ENCODE results near the gene EIF4EBP2. TPM values are rescaled to one million over a fixed set of nuclear protein-coding genes. Genes with fewer than 3 reads are reported as not detected.

The EIF4EBP2 gene
- total RNA-seq, 1 experiment from 2014 or later, result 36.7 TPM

- Histone ChIP-seq H3K9me3 (ENCODE audit: control insufficient read depth in 1 of 2, insufficient read depth in 1 of 2, low read depth in 1 of 2, low read length in 2 of 2) (no peaks in the 10 kb centered on the region), H3K27me3 (ENCODE audit: insufficient read depth, low read length) (no peaks in the 10 kb centered on the region), H2AFZ (ENCODE audit: low read depth, low read length, poor library complexity, severe bottlenecking) (no peak within 1 kb of the TSS), H3K9ac (ENCODE audit: low read length) (no peak within 1 kb of the TSS), H3K79me2 (ENCODE audit: insufficient read depth, low read length) (no peaks in the 10 kb centered on the region), H3K4me3 (replicated peaks in 1 of 2; ENCODE audit: low read depth in 1 of 2, low read length in 2 of 2) (no peak within 1 kb of the TSS), H3K36me3 (ENCODE audit: control insufficient read depth in 1 of 2, insufficient read depth in 2 of 2, low read length in 2 of 2) (no peaks in the 10 kb centered on the region), H3K9me2 (ENCODE audit: insufficient read depth) (no peaks in the 10 kb centered on the region), H3K4me2 (ENCODE audit: low read length) (no peak within 1 kb of the TSS), H3K27ac (ENCODE audit: low read depth, low read length) (no peak within 1 kb of the TSS), H4K20me1 (ENCODE audit: insufficient read depth) (no peaks in the 10 kb centered on the region), H3K4me1 (ENCODE audit: control insufficient read depth in 1 of 2, insufficient read depth in 2 of 2, low read length in 2 of 2) (peaks cover 0 to 6% of the 10 kb centered on the region in 2 experiments; a peak in 1 of 4 replicates)
- ChIA-PET RAD21 (ENCODE audit: low non-redundant PET in 1 of 2, low total read pairs in 2 of 2, uncharacterized antibody in 2 of 2, unreplicated experiment in 2 of 2) (no interaction called here), CTCF (no interaction called here), POLR2A (no interaction called here)
- no TSS peak for BruUV-seq (replicated peaks)
- no peak for DNase-seq (ENCODE audit: low read depth, low spot score)
- ATAC-seq, result no peak
- intact Hi-C loops (cut with micrococcal nuclease), result no loop called here
- TF ChIP-seq TCF7L2 (IDR thresholded peaks at IDR 0.05; ENCODE audit: borderline replicate concordance, extremely low read depth, insufficient read depth, insufficient read length), result no peak
These were observed 37.4 kb downstream of the EIF4EBP2 start, which contains the start of gene NODAL for GRCh38 chr10:70441161-70441894. NODAL (minus strand) TSS chr10:70441681; CDS start chr10:70441667, 14 bp downstream.

- H3K9me2 ChIP-seq (ENCODE audit: insufficient read depth), result no peaks in the 10 kb centered on the region
- no peak overlapping the region for H3K4me3 ChIP-seq (replicated peaks in 1 of 2; ENCODE audit: low read depth in 1 of 2, low read length in 2 of 2)
- POLR2A ChIA-PET, result no interaction called here
- no peaks in the 10 kb centered on the region for H3K36me3 ChIP-seq (ENCODE audit: control insufficient read depth in 1 of 2, insufficient read depth in 2 of 2, low read length in 2 of 2)
- RAD21 ChIA-PET (ENCODE audit: low non-redundant PET in 1 of 2, low total read pairs in 2 of 2, uncharacterized antibody in 2 of 2, unreplicated experiment in 2 of 2), result no interaction called here
- no peak overlapping the region for H3K9ac ChIP-seq (ENCODE audit: low read length)
- no peaks in the 10 kb centered on the region for H4K20me1 ChIP-seq (ENCODE audit: insufficient read depth)
- CTCF ChIA-PET, result no interaction called here
- H3K4me2 ChIP-seq (ENCODE audit: low read length), result no peak overlapping the region
- ATAC-seq (no peak), DNase-seq (ENCODE audit: low read depth, low spot score) (no peak)
- H3K27ac ChIP-seq (ENCODE audit: low read depth, low read length), result no peak overlapping the region
- BruUV-seq (replicated peaks), result no TSS peak
- H3K79me2 ChIP-seq (ENCODE audit: insufficient read depth, low read length), result no peaks in the 10 kb centered on the region
- intact Hi-C loops (cut with micrococcal nuclease), result no loop called here
- no peaks in the 10 kb centered on the region for H3K27me3 ChIP-seq (ENCODE audit: insufficient read depth, low read length)
- H2AFZ ChIP-seq (ENCODE audit: low read depth, low read length, poor library complexity, severe bottlenecking), result no peak overlapping the region
- TF ChIP-seq TCF7L2 (IDR thresholded peaks at IDR 0.05; ENCODE audit: borderline replicate concordance, extremely low read depth, insufficient read depth, insufficient read length), result no peak
- no peak for TF ChIP-seq RAD21 (IDR thresholded peaks at IDR 0.05; ENCODE audit: low read depth)
- TF ChIP-seq YY1 (IDR thresholded peaks at IDR 0.05; ENCODE audit: extremely low read depth, insufficient replicate concordance, low read depth, low read length), result no peak
- no peak for TF ChIP-seq ZBTB33 (IDR thresholded peaks at IDR 0.05; ENCODE audit: extremely low read depth, insufficient replicate concordance, low read length)
- TF ChIP-seq SIN3A (IDR thresholded peaks at IDR 0.05; ENCODE audit: low read depth), result no peak
- peaks cover 0 to 6% of the 10 kb centered on the region in 2 experiments; a peak in 1 of 4 replicates for H3K4me1 ChIP-seq (ENCODE audit: control insufficient read depth in 1 of 2, insufficient read depth in 2 of 2, low read length in 2 of 2)
- H3K9me3 ChIP-seq (ENCODE audit: control insufficient read depth in 1 of 2, insufficient read depth in 1 of 2, low read depth in 1 of 2, low read length in 2 of 2), result no peaks in the 10 kb centered on the region
These were observed 38.0 kb downstream of the EIF4EBP2 start for GRCh38 chr10:70441895-70442309.

All from HCT116 (cell line).